ENCODE data around the gene DCDC2B. TPM values are rescaled to one million over a fixed set of nuclear protein-coding genes. Genes with fewer than 3 reads are reported as not detected.

The DCDC2B gene
- total and polyA plus RNA-seq, 10 of the 15 experiments (the other 5 are each of a cell fraction or from before 2014, with no cell fraction given): 0.12 to 0.21 (median 0.15) TPM; not detected in 7

GRCh38 chr1:32194984-32195383, 13.9 kb upstream of the DCDC2B start:
- no TSS peak for BruUV-seq (replicated peaks)
- in situ Hi-C loops (cut with MboI) (no loop called here), intact Hi-C loops (cut with micrococcal nuclease; ENCODE audit: unreplicated experiment) (no loop called here)
- 0 out of 2 replicates have a peak, but pooled peaks have one; percentile 29 for TF ChIP-seq POLR2A (IDR thresholded peaks at IDR 0.05; ENCODE audit: low read depth, low read length)
- TF ChIP-seq MYB (IDR thresholded peaks at IDR 0.05; ENCODE audit: borderline replicate concordance, low read depth, low read length): no peak
- no peak for TF ChIP-seq CREM (IDR thresholded peaks at IDR 0.05; ENCODE audit: low read depth)
- no peak for TF ChIP-seq CBFB (IDR thresholded peaks at IDR 0.05; ENCODE audit: low read depth)
- no peak for TF ChIP-seq HSF1 (IDR thresholded peaks at IDR 0.05; ENCODE audit: low read depth, low read length)
- no peak for FAIRE-seq
- Histone ChIP-seq H3K36me3 (ENCODE audit: control insufficient read depth in 2 of 2, insufficient read depth in 2 of 2, low read length in 1 of 2) (peaks cover 49 to 56% of the 10 kb centered on the region in 2 experiments), H3K4me3 (no peak overlapping the region), H3K79me2 (ENCODE audit: control insufficient read depth, insufficient read depth, low read length) (no peaks in the 10 kb centered on the region; the same call in none of the 2 replicates), H3K27ac (ENCODE audit: control insufficient read depth, insufficient read depth) (no peak overlapping the region), H3K27me3 (replicated peaks in 1 of 2; ENCODE audit: control insufficient read depth in 2 of 2, insufficient read depth in 2 of 2, low read length in 1 of 2) (no peaks in the 10 kb centered on the region), H3K4me2 (ENCODE audit: control insufficient read depth, insufficient read depth) (no peak overlapping the region), H3K9me3 (replicated peaks; ENCODE audit: control insufficient read depth, insufficient read depth, low read length) (no peaks in the 10 kb centered on the region), H2AFZ (ENCODE audit: control insufficient read depth, low read depth, low read length) (no peak overlapping the region), H3K9ac (ENCODE audit: control insufficient read depth, insufficient read depth, low read length) (no peak overlapping the region), H4K20me1 (ENCODE audit: control insufficient read depth, insufficient read depth) (no peaks in the 10 kb centered on the region), H3K4me1 (ENCODE audit: control insufficient read depth, insufficient read depth, low read length) (peaks cover 8% of the 10 kb centered on the region)
- no peak for ATAC-seq
- POLR2A ChIA-PET: no interaction called here
- SMC1A ChIA-PET (ENCODE audit: uncharacterized antibody, unreplicated experiment): no interaction called here
- DNase-seq (ENCODE audit: low read depth, low spot score): no peak
- RAD21 ChIA-PET (ENCODE audit: unreplicated experiment): no interaction called here
- WGBS (ENCODE audit: insufficient coverage, insufficient replicate concordance, low lambda C conversion rate, missing lambda C conversion rate): 97% methylated on average over 6 of the region's 6 CpGs
- CTCF ChIA-PET: no interaction called here

GRCh38 chr1:32195531-32195930, 13.4 kb upstream of the DCDC2B start:
- POLR2A ChIA-PET: no interaction called here
- peaks cover 2% of the 10 kb centered on the region for H3K79me2 ChIP-seq (ENCODE audit: control insufficient read depth, insufficient read depth, low read length)
- intact Hi-C loops (cut with micrococcal nuclease; ENCODE audit: unreplicated experiment): no loop called here
- no peak overlapping the region for H3K4me2 ChIP-seq (ENCODE audit: control insufficient read depth, insufficient read depth)
- CTCF ChIA-PET: no interaction called here
- RAD21 ChIA-PET (ENCODE audit: unreplicated experiment): no interaction called here
- no peak for FAIRE-seq
- BruUV-seq (replicated peaks): no TSS peak
- 84% methylated on average over 3 of the region's 3 CpGs for WGBS (ENCODE audit: insufficient coverage, insufficient replicate concordance, low lambda C conversion rate, missing lambda C conversion rate)
- ATAC-seq: no peak
- in situ Hi-C loops (cut with MboI): no loop called here
- no peaks in the 10 kb centered on the region for H3K9me3 ChIP-seq (replicated peaks; ENCODE audit: control insufficient read depth, insufficient read depth, low read length)
- no peak overlapping the region for H3K27ac ChIP-seq (ENCODE audit: control insufficient read depth, insufficient read depth)
- no peak overlapping the region for H3K4me3 ChIP-seq
- no peaks in the 10 kb centered on the region for H3K27me3 ChIP-seq (replicated peaks in 1 of 2; ENCODE audit: control insufficient read depth in 2 of 2, insufficient read depth in 2 of 2, low read length in 1 of 2)
- H4K20me1 ChIP-seq (ENCODE audit: control insufficient read depth, insufficient read depth): no peaks in the 10 kb centered on the region
- no peak overlapping the region for H3K9ac ChIP-seq (ENCODE audit: control insufficient read depth, insufficient read depth, low read length)
- H3K4me1 ChIP-seq (ENCODE audit: control insufficient read depth, insufficient read depth, low read length): peaks cover 9% of the 10 kb centered on the region
- DNase-seq (ENCODE audit: low read depth, low spot score): no peak
- SMC1A ChIA-PET (ENCODE audit: uncharacterized antibody, unreplicated experiment): no interaction called here
- peaks cover 46 to 51% of the 10 kb centered on the region in 2 experiments for H3K36me3 ChIP-seq (ENCODE audit: control insufficient read depth in 2 of 2, insufficient read depth in 2 of 2, low read length in 1 of 2)
- H2AFZ ChIP-seq (ENCODE audit: control insufficient read depth, low read depth, low read length): no peak overlapping the region
- TF ChIP-seq HDAC6 (IDR thresholded peaks at IDR 0.05; ENCODE audit: unreplicated experiment) (no peak), FOXM1 (IDR thresholded peaks at IDR 0.05; ENCODE audit: low read depth, low read length) (no peak), MEF2B (IDR thresholded peaks at IDR 0.05; ENCODE audit: partially characterized antibody, poor library complexity, severe bottlenecking) (no peak), DPF2 (IDR thresholded peaks at IDR 0.05) (no peak), NBN (IDR thresholded peaks at IDR 0.05) (no peak), GATAD2B (conservative IDR thresholded peaks at IDR 0.05; ENCODE audit: low read depth) (no peak), BHLHE40 (IDR thresholded peaks at IDR 0.05; ENCODE audit: borderline replicate concordance in 1 of 2, low read depth in 2 of 2, low read length in 1 of 2) (no peak), ESRRA (IDR thresholded peaks at IDR 0.05; ENCODE audit: low read length) (no peak), POLR2AphosphoS5 (IDR thresholded peaks at IDR 0.05; ENCODE audit: low read length) (no peak), SMARCA5 (IDR thresholded peaks at IDR 0.05) (no peak), ATF2 (IDR thresholded peaks at IDR 0.05; ENCODE audit: low read length) (no peak), MYC (IDR thresholded peaks at IDR 0.05; ENCODE audit: insufficient read depth, insufficient read length, insufficient replicate concordance, low read length, severe bottlenecking) (no peak)

All from GM12878 (cell line).